Stimulated activated CD4-positive, alpha-beta T cell treated with anti-CD3 and anti-CD28 coated beads, Interleukin-1b, Interleukin-23, amount 100 ng/mL, for 48 hours (primary cell): Measurements from ENCODE around the gene DDAH1.

ENCODE experiments used
- DNase-seq: peaks from one replicate; pipeline ENCODE4 v3.0.0-alpha.2; 2020

DDAH1 gene

GRCh38 chr1:85437139-85437538 is 27.8 kb downstream of the DDAH1 start:
- DNase-seq = no peak

- no peak for DNase-seq
Measured at GRCh38 chr1:85433096-85433495, 31.9 kb downstream of the DDAH1 start.

GRCh38 chr1:85428471-85429089 is 36.4 kb downstream of the DDAH1 start:
- no peak for DNase-seq

- DNase-seq = no peak
Measured at GRCh38 chr1:85427849-85428248, 37.1 kb downstream of the DDAH1 start.

GRCh38 chr1:85427331-85427730 is 37.6 kb downstream of the DDAH1 start:
- DNase-seq = no peak

- DNase-seq = no peak
Measured at GRCh38 chr1:85421179-85421578, 43.8 kb downstream of the DDAH1 start.

GRCh38 chr1:85420199-85420598 is 44.8 kb downstream of the DDAH1 start:
- DNase-seq = no peak

- DNase-seq = no peak
Measured at GRCh38 chr1:85417876-85418275, 47.1 kb downstream of the DDAH1 start.

- no peak for DNase-seq
Measured at GRCh38 chr1:85417017-85417416, 47.9 kb downstream of the DDAH1 start.

GRCh38 chr1:85413169-85413568 is 51.8 kb downstream of the DDAH1 start:
- no peak for DNase-seq

- DNase-seq = no peak
Measured at GRCh38 chr1:85411567-85412305, 53.2 kb downstream of the DDAH1 start.

GRCh38 chr1:85409516-85409915 is 55.4 kb downstream of the DDAH1 start:
- DNase-seq = no peak

- DNase-seq = no peak
Measured at GRCh38 chr1:85407746-85408377, 57.1 kb downstream of the DDAH1 start.

GRCh38 chr1:85406887-85407533 is 57.9 kb downstream of the DDAH1 start:
- no peak for DNase-seq

GRCh38 chr1:85406081-85406480 is 58.9 kb downstream of the DDAH1 start:
- DNase-seq = no peak

- DNase-seq = no peak
Measured at GRCh38 chr1:85404408-85404807, 60.6 kb downstream of the DDAH1 start.

GRCh38 chr1:85398391-85399064 is 66.4 kb downstream of the DDAH1 start:
- DNase-seq = no peak

- no peak for DNase-seq
Measured at GRCh38 chr1:85397490-85398032, 67.4 kb downstream of the DDAH1 start.

- no peak for DNase-seq
Measured at GRCh38 chr1:85396194-85396593, 68.8 kb downstream of the DDAH1 start.

GRCh38 chr1:85394130-85394529 is 70.8 kb downstream of the DDAH1 start:
- no peak for DNase-seq

GRCh38 chr1:85393490-85393889 is 71.5 kb downstream of the DDAH1 start:
- no peak for DNase-seq

GRCh38 chr1:85388416-85388815 is 76.5 kb downstream of the DDAH1 start:
- no peak for DNase-seq

- no peak for DNase-seq
Measured at GRCh38 chr1:85387781-85388180, 77.2 kb downstream of the DDAH1 start.
